Hematopoietic multipotent progenitor cell (in vitro differentiated cells): ENCODE measurements around the gene KLRB1. TPM values are rescaled to one million over a fixed set of nuclear protein-coding genes. Genes with fewer than 3 reads are reported as not detected.
A peak's percentile ranks its signal among the peaks of the same experiment; 100 is the strongest.
"Not testable (repeated sequence)": the region's sequence is repeated elsewhere in the genome, so short reads cannot be mapped to it uniquely, and the experiment has no call there.

Source experiments
- DNase-seq, 3 donors: peaks; one replicate each; pipeline ENCODE4 v3.0.0-alpha.2; 2011 to 2015; ENCODE audit warnings: low read depth in 2 of 3, low spot score in 2 of 3
- total RNA-seq: library from RNA; depleted of rRNA; stranded (reverse); fragments of >200 nt; gene quantifications from one replicate; pipeline ENCODE4 v1.2.3, GENCODE V29; 2012

KLRB1 gene
- total RNA-seq: under 0.01 TPM

GRCh38 chr12:9607716-9608115 is at the start of gene KLRB1:
KLRB1 (minus strand) TSS chr12:9607916; CDS start chr12:9607839, 77 bp downstream.
- no peak for DNase-seq

- peak in 2 of 3 donors; percentile 28 to 52 for DNase-seq
Measured at GRCh38 chr12:9651265-9651729, 43.6 kb upstream of the KLRB1 start.

GRCh38 chr12:9650151-9650576 is 42.4 kb upstream of the KLRB1 start:
- DNase-seq: no peak

GRCh38 chr12:9649532-9649940 is 41.8 kb upstream of the KLRB1 start:
- no peak for DNase-seq

GRCh38 chr12:9648701-9649531 is 41.2 kb upstream of the KLRB1 start:
- peak in 1 of 3 donors; percentile 24 for DNase-seq

- DNase-seq: peak; percentile 76 to 95 (median 95)
Measured at GRCh38 chr12:9647825-9648700, 40.3 kb upstream of the KLRB1 start.

GRCh38 chr12:9646794-9647781 is 39.4 kb upstream of the KLRB1 start:
- peak in 1 of 3 donors; percentile 20 for DNase-seq

GRCh38 chr12:9644985-9645551 is 37.4 kb upstream of the KLRB1 start:
- DNase-seq: not testable (repeated sequence)

- peak in 1 of 3 donors; percentile 12 for DNase-seq
Measured at GRCh38 chr12:9643266-9643660, 35.5 kb upstream of the KLRB1 start.

- no peak for DNase-seq
Measured at GRCh38 chr12:9642606-9643265, 35.0 kb upstream of the KLRB1 start.

- no peak for DNase-seq
Measured at GRCh38 chr12:9640024-9640423, 32.3 kb upstream of the KLRB1 start.

- DNase-seq: no peak
Measured at GRCh38 chr12:9636851-9637206, 29.1 kb upstream of the KLRB1 start.

- DNase-seq: peak in 1 of 3 donors; percentile 22
Measured at GRCh38 chr12:9636150-9636850, 28.6 kb upstream of the KLRB1 start.

GRCh38 chr12:9634969-9635754 is 27.4 kb upstream of the KLRB1 start:
- DNase-seq: no peak

- DNase-seq: peak; percentile 48 to 81 (median 59)
Measured at GRCh38 chr12:9634177-9634803, 26.6 kb upstream of the KLRB1 start.

GRCh38 chr12:9632766-9633165 is 25.1 kb upstream of the KLRB1 start:
- no peak for DNase-seq

GRCh38 chr12:9626821-9627220 is 19.1 kb upstream of the KLRB1 start:
- no peak for DNase-seq
